Stomach (tissue), 9 donors: ENCODE measurements around the gene RNASE7. TPM values are rescaled to one million over a fixed set of nuclear protein-coding genes. Genes with fewer than 3 reads are reported as not detected.
"Not testable (repeated sequence)": the region's sequence is repeated elsewhere in the genome, so short reads cannot be mapped to it uniquely, and the experiment has no call there.

Experiments used
- DNase-seq, 2 donors: peaks; one replicate each; pipeline versions ENCODE4 v3.0.0 to v3.0.0-alpha.2; 2013 to 2019
- H3K27ac ChIP-seq, 5 donors: fragments of 200-600 bp in 4 of 5; sonication (generic) in 4 of 5; one replicate each; pipeline ENCODE4 v1.5.1; 2013 to 2019; ENCODE audit warnings: mild to moderate bottlenecking in 1 of 5, moderate library complexity in 1 of 5
- H3K27me3 ChIP-seq, 3 donors: fragments of 200-600 bp; sonication (generic); one replicate each; pipeline ENCODE4 v1.5.1; 2017 to 2019; ENCODE audit warnings: mixed run types in 1 of 3
- H3K36me3 ChIP-seq, 4 donors: fragments of 200-600 bp; sonication (generic); 1 replicate in 3 of 4; 2 replicates in 1 of 4; pipeline ENCODE4 v1.5.1; 2016 to 2019
- H3K4me1 ChIP-seq, 4 donors: fragments of 200-600 bp; sonication (generic); one replicate each; pipeline ENCODE4 v1.5.1; 2016 to 2019
- H3K4me3 ChIP-seq, 4 donors: fragments of 200-600 bp; sonication (generic) in 3 of 4; one replicate each; pipeline ENCODE4 v1.5.1; 2016 to 2019; ENCODE audit warnings: mild to moderate bottlenecking in 1 of 4
- H3K9me3 ChIP-seq, 4 donors: fragments of 200-600 bp; sonication (generic); one replicate each; pipeline ENCODE4 v1.5.1; 2016 to 2019
- CTCF ChIP-seq, 7 experiments: fragments of 450-650 bp in 4 of 7; fragments of 200-600 bp in 3 of 7; sonication (generic) in 3 of 7; IDR thresholded peaks; one replicate each; pipeline ENCODE4 v1.5.1; 2016 to 2019; ENCODE audit warnings: antibody characterized with exemption in 7 of 7, control low read depth in 2 of 7, mild to moderate bottlenecking in 1 of 7
- EP300 ChIP-seq: sonication (generic); formaldehyde crosslinking; IDR thresholded peaks from one replicate; pipeline ENCODE4 v1.6.1; 2017; ENCODE audit warnings: antibody characterized with exemption
- POLR2A ChIP-seq, 4 donors: fragments of 450-650 bp; IDR thresholded peaks; one replicate each; pipeline ENCODE4 v1.6.1; 2016; ENCODE audit warnings: antibody characterized with exemption in 4 of 4, control low read depth in 2 of 4, mild to moderate bottlenecking in 1 of 4, moderate library complexity in 1 of 4
- POLR2AphosphoS5 ChIP-seq, 3 donors: sonication (generic); formaldehyde crosslinking; IDR thresholded peaks; one replicate each; pipeline ENCODE4 v1.6.1; 2016; ENCODE audit warnings: antibody characterized with exemption in 3 of 3
- WGBS, 5 donors: extraction: QIAGEN DNeasy Blood & Tissue Kit in 3 of 5; methylation state at CpG; one replicate each; pipeline versions ENCODE4 v1.1.5 to v1.1.7; 2013 to 2018; 5-methylcytosine and 5-hydroxymethylcytosine counted together
- intact Hi-C: fragments of 100-400 bp; cut with DNase I; formaldehyde crosslinking; loops from one replicate; pipeline ENCODE4 v1.15.1; 2023; ENCODE audit warnings: low total_unique reads
- polyA plus RNA-seq, 3 donors: library from polyadenylated mRNA; stranded (reverse); fragments of 200-250 nt; gene quantifications; one replicate each; pipeline ENCODE4 v1.2.3, GENCODE V29; 2013
- total RNA-seq, 5 donors: library from RNA; depleted of rRNA; stranded (reverse); fragments of >200 nt; gene quantifications; one replicate each; pipeline versions ENCODE4 v1.1.0 to v1.2.3, GENCODE V29; 2014 to 2016
- donor health status: healthy with polysubstance abuse.
- donor health status: Bipolar disorder and iron deficiency.
- donor health status: healthy.

The RNASE7 gene
- total and polyA plus RNA-seq, 8 donors: 0.58 to 2.6 TPM; not detected in 6

- DNase-seq: no peak
- Histone ChIP-seq H3K4me3 (no peak overlapping the region), H3K4me1 (peaks cover 20 to 37% (median 33%) of the 10 kb centered on the region in 4 donors), H3K27me3 (no peaks in the 10 kb centered on the region), H3K36me3 (no peaks in the 10 kb centered on the region), H3K9me3 (no peaks in the 10 kb centered on the region), H3K27ac (peak overlapping the region in 1 of 5 donors; percentile 77)
- 71 to 77% (median 72%) methylated on average over 8 of the region's 8 CpGs for WGBS, 5 donors
- intact Hi-C loops: no loop called here
- TF ChIP-seq EP300 (no peak), POLR2AphosphoS5 (IDR thresholded peaks at IDR 0.05) (no peak), POLR2A (IDR thresholded peaks at IDR 0.05) (no peak), CTCF (IDR thresholded peaks at IDR 0.05) (peak in 1 of 7 experiments; percentile 2)
Measured at GRCh38 chr14:21040370-21040925, 1.7 kb upstream of the RNASE7 start.

GRCh38 chr14:21040941-21041340, 1.2 kb upstream of the RNASE7 start:
- WGBS, 5 donors: 72 to 82% (median 75%) methylated on average over 3 of the region's 3 CpGs
- H3K36me3 ChIP-seq, intact Hi-C loops, H3K27me3 ChIP-seq, DNase-seq, H3K27ac ChIP-seq, H3K4me3 ChIP-seq, H3K9me3 ChIP-seq: not testable (repeated sequence)
- H3K4me1 ChIP-seq: peaks cover 20 to 37% (median 33%) of the 10 kb centered on the region in 4 donors

DNA sequence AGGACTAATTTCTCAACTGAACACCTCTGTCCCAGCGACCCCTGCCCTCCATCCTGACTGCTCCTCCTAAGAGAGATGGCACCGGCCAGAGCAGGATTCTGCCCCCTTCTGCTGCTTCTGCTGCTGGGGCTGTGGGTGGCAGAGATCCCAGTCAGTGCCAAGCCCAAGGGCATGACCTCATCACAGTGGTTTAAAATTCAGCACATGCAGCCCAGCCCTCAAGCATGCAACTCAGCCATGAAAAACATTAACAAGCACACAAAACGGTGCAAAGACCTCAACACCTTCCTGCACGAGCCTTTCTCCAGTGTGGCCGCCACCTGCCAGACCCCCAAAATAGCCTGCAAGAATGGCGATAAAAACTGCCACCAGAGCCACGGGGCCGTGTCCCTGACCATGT, 756 bp downstream of the RNASE7 start:
- H3K27me3 ChIP-seq: no peaks in the 10 kb centered on the region
- H3K4me3 ChIP-seq: no peak overlapping the region
- no peak for DNase-seq
- no peak overlapping the region for H3K27ac ChIP-seq
- TF ChIP-seq POLR2A (IDR thresholded peaks at IDR 0.05) (no peak), POLR2AphosphoS5 (IDR thresholded peaks at IDR 0.05) (no peak), EP300 (no peak), CTCF (IDR thresholded peaks at IDR 0.05) (no peak)
- intact Hi-C loops: no loop called here
- peaks cover 20 to 40% (median 31%) of the 10 kb centered on the region in 4 donors for H3K4me1 ChIP-seq
- no peaks in the 10 kb centered on the region for H3K9me3 ChIP-seq
- WGBS, 5 donors: 50 to 60% (median 53%) methylated on average over 8 of the region's 8 CpGs
- H3K36me3 ChIP-seq: no peaks in the 10 kb centered on the region

- no peaks in the 10 kb centered on the region for H3K27me3 ChIP-seq
- no peaks in the 10 kb centered on the region for H3K36me3 ChIP-seq
- 18 to 52% (median 38%) methylated on average over 2 of the region's 2 CpGs for WGBS, 5 donors
- H3K27ac ChIP-seq: peak overlapping the region in 1 of 5 donors; percentile 1
- H3K4me1 ChIP-seq: peaks cover 16 to 40% (median 27%) of the 10 kb centered on the region in 4 donors
- H3K9me3 ChIP-seq: no peaks in the 10 kb centered on the region
- no peak for DNase-seq
- no peak for TF ChIP-seq EP300
- no peak for TF ChIP-seq POLR2AphosphoS5 (IDR thresholded peaks at IDR 0.05)
- TF ChIP-seq POLR2A (IDR thresholded peaks at IDR 0.05): no peak
- no peak for TF ChIP-seq CTCF (IDR thresholded peaks at IDR 0.05)
- no peak overlapping the region for H3K4me3 ChIP-seq
- intact Hi-C loops: no loop called here
Measured at GRCh38 chr14:21043387-21043973, 1.3 kb downstream of the RNASE7 start.

GRCh38 chr14:21043974-21044618, 1.9 kb downstream of the RNASE7 start:
- intact Hi-C loops: no loop called here
- Histone ChIP-seq H3K9me3 (no peaks in the 10 kb centered on the region), H3K27ac (peak overlapping the region in 1 of 5 donors; percentile 16), H3K36me3 (no peaks in the 10 kb centered on the region), H3K4me3 (no peak overlapping the region), H3K27me3 (no peaks in the 10 kb centered on the region), H3K4me1 (peaks cover 9 to 35% (median 22%) of the 10 kb centered on the region in 4 donors)
- peak in 1 of 2 donors; percentile 42 for DNase-seq
- no peak for TF ChIP-seq CTCF (IDR thresholded peaks at IDR 0.05)
- TF ChIP-seq POLR2A (IDR thresholded peaks at IDR 0.05): no peak
- no peak for TF ChIP-seq POLR2AphosphoS5 (IDR thresholded peaks at IDR 0.05)
- no peak for TF ChIP-seq EP300
- 44 to 48% (median 47%) methylated on average over 6 of the region's 6 CpGs for WGBS, 5 donors
